Adrenal gland (tissue), 12 donors: ENCODE results near the gene SAMD9. TPM values are rescaled to one million over a fixed set of nuclear protein-coding genes. Genes with fewer than 3 reads are reported as not detected.

Source experiments
- DNase-seq, 7 donors: peaks; one replicate each; pipeline ENCODE4 v3.0.0-alpha.2; 2019 to 2020
- H3K27ac ChIP-seq, 5 donors: fragments of 200-600 bp; sonication (generic) in 4 of 5; 1 replicate in 3 of 5; 2 replicates in 2 of 5; pipeline versions ENCODE4 v1.5.1 to v1.8.0; 2016 to 2020; ENCODE audit warnings: mild to moderate bottlenecking in 1 of 5
- H3K27me3 ChIP-seq: fragments of 200-600 bp; 2 replicates; pipeline ENCODE4 v1.8.0; 2021
- H3K36me3 ChIP-seq, 2 donors: fragments of 200-600 bp; replicated peaks in 1 of 2; 1 replicate in 1 of 2; 2 replicates in 1 of 2; pipeline versions ENCODE4 v1.5.1 to v1.8.0; 2018 to 2022
- H3K4me1 ChIP-seq, 2 donors: fragments of 200-600 bp; replicated peaks in 1 of 2; 1 replicate in 1 of 2; 2 replicates in 1 of 2; pipeline versions ENCODE4 v1.5.1 to v1.8.0; 2018 to 2021
- H3K4me3 ChIP-seq, 4 donors: fragments of 200-600 bp; sonication (generic) in 3 of 4; one replicate each; pipeline ENCODE4 v1.5.1; 2016 to 2018
- H3K9me3 ChIP-seq, 3 donors: fragments of 200-600 bp; sonication (generic) in 1 of 3; replicated peaks in 1 of 3; 1 replicate in 2 of 3; 2 replicates in 1 of 3; pipeline versions ENCODE4 v1.5.1 to v1.8.0; 2016 to 2021
- POLR2A ChIP-seq, 2 donors: fragments of 450-650 bp; IDR thresholded peaks; one replicate each; pipeline ENCODE4 v1.6.1; 2017; ENCODE audit warnings: antibody characterized with exemption in 2 of 2, mild to moderate bottlenecking in 2 of 2, moderate library complexity in 1 of 2
- WGBS, 4 donors: extraction: QIAGEN DNeasy Blood & Tissue Kit in 2 of 4; methylation state at CpG; one replicate each; pipeline versions ENCODE4 v1.1.5 to v1.1.7; 2013 to 2017; 5-methylcytosine and 5-hydroxymethylcytosine counted together
- intact Hi-C, 2 donors: fragments of 100-400 bp; cut with DNase I; formaldehyde crosslinking; loops; one replicate each; pipeline versions ENCODE4 v1.14.1 to v1.15.0; 2022 to 2023
- polyA plus RNA-seq, 3 donors: library from polyadenylated mRNA; stranded (reverse); fragments of 200-250 nt in 2 of 3; fragments of 350-450 nt in 1 of 3; fragmentation: Illumina TruSeq in 1 of 3; extraction: RNeasy Lipid Tissue Mini Kit (QIAGEN cat#74804) in 1 of 3; gene quantifications; one replicate each; pipeline ENCODE4 v1.2.3, GENCODE V29; 2013 to 2014
- total RNA-seq, 9 donors: library from RNA; depleted of rRNA in 4 of 9; stranded (reverse); fragments of >200 nt in 4 of 9; fragments of 120-200 nt in 1 of 9; fragmentation: NEBNext Ultra II Directional in 1 of 9; extraction: Animal tissue kit (Norgen Biotek cat#: 25700) in 1 of 9; gene quantifications; one replicate each; pipeline versions ENCODE4 v1.1.0 to v1.2.4, GENCODE V29; 2013 to 2023
- TF ChIP-seq, protein P1 (sequence below), 6 experiments: fragments of 450-650 bp in 4 of 6; fragments of 200-600 bp in 2 of 6; sonication (generic) in 1 of 6; IDR thresholded peaks; 1 replicate in 5 of 6; 2 replicates in 1 of 6; pipeline versions ENCODE4 v1.5.1 to v1.8.0; 2016 to 2021; ENCODE audit warnings: antibody characterized with exemption in 6 of 6, mild to moderate bottlenecking in 2 of 6, moderate library complexity in 1 of 6
- donor health status: healthy with polysubstance abuse.
- donor health status: Bipolar disorder and iron deficiency.
- donor health status: DM: yes; HTN: yes; CAD: no.
- donor health status: DM: no; HTN: no; CAD: no.
- donor health status: DM: no; HTN: no; CAD: no.
- donor health status: DM: yes; HTN: yes; CAD: no.

Gene SAMD9
- total and polyA plus RNA-seq, 12 donors = 1.7 to 24.3 (median 9.2) TPM

DNA sequence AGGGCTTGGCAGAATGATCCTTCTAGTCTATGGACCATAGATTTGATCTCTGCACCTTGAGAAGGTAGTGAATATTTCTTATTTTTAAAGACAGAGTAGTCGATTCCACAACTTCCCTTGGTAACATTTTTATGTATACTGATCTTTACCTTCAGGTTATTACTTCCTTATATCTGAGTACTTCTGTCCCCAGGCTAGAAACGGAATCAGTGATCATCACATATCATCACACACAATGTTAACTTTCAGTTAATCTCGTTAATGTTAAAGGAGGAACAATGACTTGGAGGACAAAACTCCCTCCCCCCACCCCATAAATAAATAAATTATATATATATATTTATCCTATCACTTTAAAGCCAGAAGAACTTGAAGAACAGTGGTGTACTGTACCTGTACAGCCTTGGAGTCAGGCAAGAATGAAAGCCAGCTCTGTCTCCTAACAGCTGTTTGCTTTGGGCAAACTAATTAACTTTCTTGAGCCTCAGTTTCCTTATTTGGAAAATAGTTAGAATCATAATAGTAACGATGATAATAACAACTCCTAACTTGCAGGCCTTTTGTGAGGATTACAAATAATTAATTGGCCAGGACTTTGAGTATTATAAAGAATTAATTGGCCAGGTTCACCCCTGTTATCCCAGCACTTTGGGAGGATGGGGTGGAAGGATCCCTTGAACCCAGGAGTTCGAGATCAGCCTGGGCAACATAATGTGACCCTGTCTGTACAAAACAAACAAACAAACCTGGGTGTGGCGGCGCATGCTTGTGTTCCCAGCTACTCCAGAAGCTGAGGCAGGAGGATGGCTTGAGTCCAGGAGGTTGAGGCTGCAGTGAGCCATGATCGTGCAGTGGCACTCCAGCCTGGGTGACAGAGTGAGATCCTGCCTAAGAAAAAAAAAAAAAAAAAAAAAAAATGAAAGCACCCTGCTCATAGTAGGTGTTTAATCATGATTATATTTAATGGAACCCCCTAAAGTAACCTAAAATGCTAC lies 63.5 kb downstream of the SAMD9 start:
- Histone ChIP-seq H3K36me3 (no peaks in the 10 kb centered on the region), H3K4me1 (peaks cover 0 to 7% of the 10 kb centered on the region in 2 donors), H3K27ac (no peak overlapping the region), H3K9me3 (no peaks in the 10 kb centered on the region), H3K27me3 (peaks cover 3% of the 10 kb centered on the region), H3K4me3 (no peak overlapping the region)
- TF ChIP-seq, protein P1, sequence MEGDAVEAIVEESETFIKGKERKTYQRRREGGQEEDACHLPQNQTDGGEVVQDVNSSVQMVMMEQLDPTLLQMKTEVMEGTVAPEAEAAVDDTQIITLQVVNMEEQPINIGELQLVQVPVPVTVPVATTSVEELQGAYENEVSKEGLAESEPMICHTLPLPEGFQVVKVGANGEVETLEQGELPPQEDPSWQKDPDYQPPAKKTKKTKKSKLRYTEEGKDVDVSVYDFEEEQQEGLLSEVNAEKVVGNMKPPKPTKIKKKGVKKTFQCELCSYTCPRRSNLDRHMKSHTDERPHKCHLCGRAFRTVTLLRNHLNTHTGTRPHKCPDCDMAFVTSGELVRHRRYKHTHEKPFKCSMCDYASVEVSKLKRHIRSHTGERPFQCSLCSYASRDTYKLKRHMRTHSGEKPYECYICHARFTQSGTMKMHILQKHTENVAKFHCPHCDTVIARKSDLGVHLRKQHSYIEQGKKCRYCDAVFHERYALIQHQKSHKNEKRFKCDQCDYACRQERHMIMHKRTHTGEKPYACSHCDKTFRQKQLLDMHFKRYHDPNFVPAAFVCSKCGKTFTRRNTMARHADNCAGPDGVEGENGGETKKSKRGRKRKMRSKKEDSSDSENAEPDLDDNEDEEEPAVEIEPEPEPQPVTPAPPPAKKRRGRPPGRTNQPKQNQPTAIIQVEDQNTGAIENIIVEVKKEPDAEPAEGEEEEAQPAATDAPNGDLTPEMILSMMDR (IDR thresholded peaks at IDR 0.05) = no peak
- no peak for TF ChIP-seq POLR2A (IDR thresholded peaks at IDR 0.05)
- WGBS, 4 donors = 68 to 70% (median 68%) methylated on average over 8 of the region's 8 CpGs
- intact Hi-C loops = loop anchor here (10.0 kb wide), 3 partner anchors 59 to 439 kb away; no protein-coding TSS in a partner anchor
- DNase-seq = peak in 2 of 7 donors; percentile 2 to 9

DNA sequence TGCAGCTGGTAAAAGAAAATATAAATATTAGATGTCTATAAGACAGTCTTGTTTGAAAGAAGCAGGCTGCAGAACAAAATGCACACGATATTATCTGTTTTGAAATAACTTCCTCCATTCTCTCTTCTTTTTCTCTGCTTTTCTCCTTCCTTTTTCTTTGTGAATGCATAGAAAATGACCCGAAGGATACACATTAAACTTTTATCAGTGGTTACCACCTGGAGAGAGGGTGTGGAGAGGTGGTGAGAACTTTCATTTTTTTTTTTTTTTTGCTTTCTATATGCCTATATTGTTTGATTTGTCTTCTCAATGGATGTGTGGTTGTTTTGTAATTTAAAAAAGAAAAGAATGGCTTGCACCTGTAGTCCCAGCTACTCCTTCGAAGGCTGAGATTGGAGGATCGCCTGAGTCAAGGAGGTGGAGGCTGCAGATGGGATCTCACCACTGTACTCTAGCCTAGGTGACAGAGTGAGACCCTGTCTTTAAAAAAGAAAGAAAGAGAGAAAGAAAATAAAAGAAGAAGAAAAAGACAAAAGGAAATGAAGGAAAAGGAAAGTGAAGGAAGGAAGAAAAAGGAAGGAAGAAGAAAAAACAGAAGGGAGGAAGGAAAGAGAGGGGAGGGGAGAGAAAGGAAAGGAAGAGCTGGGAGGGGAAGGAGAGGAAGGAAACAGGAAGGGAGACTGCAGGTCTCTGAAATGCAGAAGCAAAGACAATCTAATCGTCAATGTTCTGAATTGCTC lies 64.4 kb downstream of the SAMD9 start:
- DNase-seq = no peak
- Histone ChIP-seq H3K27me3 (peaks cover 3% of the 10 kb centered on the region), H3K4me1 (peaks cover 0 to 7% of the 10 kb centered on the region in 2 donors), H3K27ac (no peak overlapping the region), H3K9me3 (no peaks in the 10 kb centered on the region), H3K4me3 (no peak overlapping the region), H3K36me3 (no peaks in the 10 kb centered on the region)
- TF ChIP-seq POLR2A (IDR thresholded peaks at IDR 0.05) = no peak
- TF ChIP-seq, protein P1 (IDR thresholded peaks at IDR 0.05) = no peak
- WGBS, 4 donors = 58 to 66% (median 62%) methylated on average over 5 of the region's 5 CpGs
- intact Hi-C loops = loop anchor here (10.0 kb wide), 3 partner anchors 59 to 439 kb away; no protein-coding TSS in a partner anchor

DNA sequence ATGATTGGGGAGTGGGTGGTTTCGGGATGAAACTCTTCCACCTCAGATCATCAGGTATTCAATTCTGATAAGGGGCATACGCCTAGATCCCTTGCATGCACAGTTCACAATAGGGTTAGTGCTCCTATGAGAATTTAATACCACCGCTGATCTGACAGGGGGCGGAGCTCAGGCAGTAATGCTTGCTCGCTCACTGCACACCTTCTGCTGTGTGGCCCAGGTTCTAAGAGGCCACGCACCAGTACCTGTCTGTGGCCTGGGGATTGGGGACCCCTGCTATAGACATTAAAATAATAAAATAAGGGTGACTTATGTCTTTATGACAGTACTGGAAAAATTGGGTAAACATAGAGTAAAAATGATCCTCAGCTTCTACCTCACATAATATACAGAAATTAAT lies 66.1 kb downstream of the SAMD9 start:
- H3K36me3 ChIP-seq = no peaks in the 10 kb centered on the region
- H3K4me3 ChIP-seq = no peak overlapping the region
- no peak for DNase-seq
- no peak for TF ChIP-seq POLR2A (IDR thresholded peaks at IDR 0.05)
- TF ChIP-seq, protein P1 (IDR thresholded peaks at IDR 0.05) = no peak
- peaks cover 3% of the 10 kb centered on the region for H3K27me3 ChIP-seq
- H3K9me3 ChIP-seq = no peaks in the 10 kb centered on the region
- intact Hi-C loops = loop anchor here (10.0 kb wide), 3 partner anchors 57 to 437 kb away; no protein-coding TSS in a partner anchor
- H3K4me1 ChIP-seq = peaks cover 0 to 7% of the 10 kb centered on the region in 2 donors
- WGBS, 4 donors = 73 to 85% (median 78%) methylated on average over 6 of the region's 6 CpGs
- no peak overlapping the region for H3K27ac ChIP-seq

Other genes with a start within 250 kb of the SAMD9 start
- gene SAMD9L, start 30.4 kb upstream of the SAMD9 start, total RNA-seq = 10 to 100 TPM in 5 of 9 donors, 1 to 10 TPM in 4; 4.5 to 28.0 (median 10.6) TPM
- 10 to 100 TPM in 1 of 3 donors, 1 to 10 TPM in 2; 4.9 to 12.6 (median 9.3) TPM for gene SAMD9L, start 30.4 kb upstream of the SAMD9 start, polyA plus RNA-seq
- under 1 TPM in 4 of 9 donors, not detected in 5; 0.22 to 0.39 (median 0.26) TPM for gene HEPACAM2, start 108.5 kb upstream of the SAMD9 start, total RNA-seq
- gene HEPACAM2, start 108.5 kb upstream of the SAMD9 start, polyA plus RNA-seq = under 1 TPM in 2 of 3 donors, not detected in 1; 0.03 to 0.16 TPM
- gene VPS50, start 114.4 kb upstream of the SAMD9 start, total RNA-seq = 10 to 100 TPM; 11.7 to 60.6 (median 24.8) TPM
- gene VPS50, start 114.4 kb upstream of the SAMD9 start, polyA plus RNA-seq = 10 to 100 TPM in 1 of 3 donors, 1 to 10 TPM in 2; 6.9 to 28.5 (median 8.0) TPM